Measurements from ENCODE around the gene CFAP251. TPM values are rescaled to one million over a fixed set of nuclear protein-coding genes. Genes with fewer than 3 reads are reported as not detected.
"Not testable (repeated sequence)": the region's sequence is repeated elsewhere in the genome, so short reads cannot be mapped to it uniquely, and the experiment has no call there.

CFAP251 gene
- total RNA-seq, 1 experiment from 2014 or later: 2.6 TPM

DNA sequence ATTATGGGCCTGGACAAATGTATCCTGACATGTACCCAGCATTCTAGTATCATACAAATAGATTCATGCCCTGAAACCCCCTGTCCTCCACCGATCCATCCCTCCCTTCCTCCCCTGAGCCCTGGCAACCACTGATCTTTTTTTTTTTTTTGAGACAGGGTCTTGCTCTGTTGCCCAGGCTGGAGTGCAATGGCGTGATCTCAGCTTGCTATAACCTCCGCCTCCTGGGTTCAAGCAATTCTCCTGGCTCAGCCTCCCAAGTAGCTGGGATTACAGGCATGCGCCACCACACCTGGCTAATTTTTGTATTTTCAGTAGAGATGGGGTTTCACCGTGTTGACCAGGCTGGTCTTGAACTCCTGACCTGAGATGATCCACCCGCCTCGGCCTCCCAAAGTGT is 11.2 kb downstream of the CFAP251 start:
- H3K36me3 ChIP-seq (ENCODE audit: control insufficient read depth in 1 of 2, insufficient read depth in 2 of 2, low read length in 2 of 2); H3K9me2 ChIP-seq (ENCODE audit: insufficient read depth); CTCF ChIA-PET; H3K9ac ChIP-seq (ENCODE audit: low read length); H3K9me3 ChIP-seq (ENCODE audit: control insufficient read depth in 1 of 2, insufficient read depth in 1 of 2, low read depth in 1 of 2, low read length in 2 of 2); POLR2A ChIA-PET; H3K4me3 ChIP-seq (replicated peaks in 1 of 2; ENCODE audit: low read depth in 1 of 2, low read length in 2 of 2); H3K4me2 ChIP-seq (ENCODE audit: low read length); H3K27ac ChIP-seq (ENCODE audit: low read depth, low read length); H4K20me1 ChIP-seq (ENCODE audit: insufficient read depth); intact Hi-C loops (cut with micrococcal nuclease); H3K27me3 ChIP-seq (ENCODE audit: insufficient read depth, low read length); H3K79me2 ChIP-seq (ENCODE audit: insufficient read depth, low read length); RAD21 ChIA-PET (ENCODE audit: low non-redundant PET in 1 of 2, low total read pairs in 2 of 2, uncharacterized antibody in 2 of 2, unreplicated experiment in 2 of 2); H2AFZ ChIP-seq (ENCODE audit: low read depth, low read length, poor library complexity, severe bottlenecking); ATAC-seq; BruUV-seq (replicated peaks); DNase-seq (ENCODE audit: low read depth, low spot score): not testable (repeated sequence)
- H3K4me1 ChIP-seq (ENCODE audit: control insufficient read depth in 1 of 2, insufficient read depth in 2 of 2, low read length in 2 of 2): peaks cover 13 to 42% of the 10 kb centered on the region in 2 experiments

GRCh38 chr12:121930862-121931261 is 12.5 kb downstream of the CFAP251 start:
- H3K27ac ChIP-seq (ENCODE audit: low read depth, low read length): no peak overlapping the region
- H3K9me3 ChIP-seq (ENCODE audit: control insufficient read depth in 1 of 2, insufficient read depth in 1 of 2, low read depth in 1 of 2, low read length in 2 of 2): no peaks in the 10 kb centered on the region
- no peaks in the 10 kb centered on the region for H3K9me2 ChIP-seq (ENCODE audit: insufficient read depth)
- ATAC-seq (no peak), DNase-seq (ENCODE audit: low read depth, low spot score) (no peak)
- ChIA-PET POLR2A (no interaction called here), CTCF (no interaction called here), RAD21 (ENCODE audit: low non-redundant PET in 1 of 2, low total read pairs in 2 of 2, uncharacterized antibody in 2 of 2, unreplicated experiment in 2 of 2) (no interaction called here)
- no peaks in the 10 kb centered on the region for H3K79me2 ChIP-seq (ENCODE audit: insufficient read depth, low read length)
- no TSS peak for BruUV-seq (replicated peaks)
- no peak for TF ChIP-seq POLR2A (IDR thresholded peaks at IDR 0.05; ENCODE audit: borderline replicate concordance, extremely low read depth, insufficient read depth, insufficient read length)
- no peak overlapping the region for H3K9ac ChIP-seq (ENCODE audit: low read length)
- no peak overlapping the region for H3K4me3 ChIP-seq (replicated peaks in 1 of 2; ENCODE audit: low read depth in 1 of 2, low read length in 2 of 2)
- H3K36me3 ChIP-seq (ENCODE audit: control insufficient read depth in 1 of 2, insufficient read depth in 2 of 2, low read length in 2 of 2): no peaks in the 10 kb centered on the region
- peaks cover 8 to 32% of the 10 kb centered on the region in 2 experiments for H3K4me1 ChIP-seq (ENCODE audit: control insufficient read depth in 1 of 2, insufficient read depth in 2 of 2, low read length in 2 of 2)
- no peaks in the 10 kb centered on the region for H4K20me1 ChIP-seq (ENCODE audit: insufficient read depth)
- no peak overlapping the region for H2AFZ ChIP-seq (ENCODE audit: low read depth, low read length, poor library complexity, severe bottlenecking)
- intact Hi-C loops (cut with micrococcal nuclease): no loop called here
- no peak overlapping the region for H3K4me2 ChIP-seq (ENCODE audit: low read length)
- H3K27me3 ChIP-seq (ENCODE audit: insufficient read depth, low read length): no peaks in the 10 kb centered on the region

- intact Hi-C loops (cut with micrococcal nuclease): no loop called here
- Histone ChIP-seq H2AFZ (ENCODE audit: low read depth, low read length, poor library complexity, severe bottlenecking) (no peak overlapping the region), H3K4me1 (ENCODE audit: control insufficient read depth in 1 of 2, insufficient read depth in 2 of 2, low read length in 2 of 2) (peaks cover 5 to 19% of the 10 kb centered on the region in 2 experiments), H3K79me2 (ENCODE audit: insufficient read depth, low read length) (no peaks in the 10 kb centered on the region), H3K27ac (ENCODE audit: low read depth, low read length) (no peak overlapping the region), H3K36me3 (ENCODE audit: control insufficient read depth in 1 of 2, insufficient read depth in 2 of 2, low read length in 2 of 2) (no peaks in the 10 kb centered on the region), H3K9me2 (ENCODE audit: insufficient read depth) (no peaks in the 10 kb centered on the region), H3K9ac (ENCODE audit: low read length) (no peak overlapping the region), H3K4me2 (ENCODE audit: low read length) (no peak overlapping the region), H3K4me3 (replicated peaks in 1 of 2; ENCODE audit: low read depth in 1 of 2, low read length in 2 of 2) (no peak overlapping the region), H4K20me1 (ENCODE audit: insufficient read depth) (no peaks in the 10 kb centered on the region), H3K27me3 (ENCODE audit: insufficient read depth, low read length) (no peaks in the 10 kb centered on the region), H3K9me3 (ENCODE audit: control insufficient read depth in 1 of 2, insufficient read depth in 1 of 2, low read depth in 1 of 2, low read length in 2 of 2) (no peaks in the 10 kb centered on the region)
- TF ChIP-seq REST (IDR thresholded peaks at IDR 0.05; ENCODE audit: low read depth) (no peak), ELF1 (IDR thresholded peaks at IDR 0.05; ENCODE audit: borderline replicate concordance, low read depth) (no peak), SIN3A (IDR thresholded peaks at IDR 0.05; ENCODE audit: low read depth) (no peak), POLR2A (IDR thresholded peaks at IDR 0.05; ENCODE audit: borderline replicate concordance, extremely low read depth, insufficient read depth, insufficient read length) (no peak), EGR1 (IDR thresholded peaks at IDR 0.05; ENCODE audit: low read depth) (no peak), ZNF274 (IDR thresholded peaks at IDR 0.05; ENCODE audit: low read depth, low read length) (no peak)
- no TSS peak for BruUV-seq (replicated peaks)
- DNase-seq (ENCODE audit: low read depth, low spot score) (no peak), ATAC-seq (no peak)
- ChIA-PET POLR2A (no interaction called here), CTCF (no interaction called here), RAD21 (ENCODE audit: low non-redundant PET in 1 of 2, low total read pairs in 2 of 2, uncharacterized antibody in 2 of 2, unreplicated experiment in 2 of 2) (no interaction called here)
Measured at GRCh38 chr12:121932176-121932536, 13.8 kb downstream of the CFAP251 start.

Measured in HCT116 (cell line).